HG03097 (cell line): Measurements from ENCODE around the gene TEX13A.

Experiments used
- ATAC-seq: cut with Tn5 transposase; IDR thresholded peaks from one replicate; pipeline ENCODE4 v1.9.1; 2021; ENCODE audit not compliant: unreplicated experiment, low FRiP score

TEX13A gene

GRCh38 chrX:105189093-105189492 lies 31.4 kb downstream of the TEX13A start:
- no peak for ATAC-seq

- no peak for ATAC-seq
These were observed 40.9 kb downstream of the TEX13A start for GRCh38 chrX:105179644-105180043.

- no peak for ATAC-seq
These were observed 47.4 kb downstream of the TEX13A start for GRCh38 chrX:105173071-105173470.
